ENCODE data around the gene BCL11B.

BCL11B gene

DNA sequence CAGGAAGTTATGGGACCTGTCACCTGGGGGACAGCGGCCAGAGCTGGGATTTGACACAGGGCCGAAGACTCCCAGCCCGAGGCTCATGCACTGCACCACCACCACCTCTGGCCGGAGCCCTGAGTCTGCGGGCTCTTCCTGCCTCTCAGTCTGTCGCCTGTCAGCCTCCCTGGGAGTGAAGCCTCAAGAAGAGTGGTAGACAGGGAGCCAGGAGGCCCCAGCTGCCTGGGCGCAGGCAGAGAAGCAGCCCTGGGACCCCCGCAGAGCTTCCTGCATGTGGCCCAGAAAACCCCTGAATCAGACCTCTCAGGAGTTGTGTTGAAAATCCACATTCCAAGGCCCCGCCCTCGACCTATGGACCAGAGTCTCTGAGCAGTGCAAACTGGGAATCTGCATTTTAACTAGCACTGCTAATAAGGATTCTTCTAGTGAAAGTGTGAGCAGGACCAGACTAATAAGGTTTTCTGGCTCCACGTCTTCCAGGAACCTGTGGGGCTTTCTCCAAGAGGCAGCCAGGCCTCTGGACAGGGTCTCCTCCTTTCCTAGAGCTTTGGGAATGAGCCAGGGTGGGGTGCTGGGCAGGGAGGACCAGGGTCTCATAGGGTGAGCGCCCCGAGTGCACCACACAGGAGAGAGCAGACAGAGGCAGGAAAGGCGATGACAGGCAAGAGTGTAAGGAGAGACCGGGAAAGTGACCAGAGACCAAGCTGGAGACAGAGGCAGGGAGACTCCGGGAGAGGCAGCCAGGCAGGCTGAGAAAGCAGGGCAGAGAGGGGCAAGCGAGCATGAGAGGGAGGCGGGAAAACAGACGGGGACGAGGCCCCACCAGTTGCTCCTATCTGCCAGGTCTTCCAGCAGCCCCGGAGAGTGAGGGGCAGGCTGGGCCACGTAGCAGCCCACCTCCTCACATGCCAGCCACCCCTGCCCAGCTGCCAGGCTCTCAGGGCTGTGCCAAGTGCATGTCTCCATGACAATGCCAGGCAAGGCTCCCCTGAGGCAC is 112.4 kb downstream of the BCL11B start:
- no peak for ATAC-seq
- TF ChIP-seq ZFP30 (CRISPR knock-in tag; IDR thresholded peaks at IDR 0.05) (no peak), ZC3H10 (CRISPR knock-in tag; IDR thresholded peaks at IDR 0.05) (no peak), TOX (CRISPR knock-in tag; IDR thresholded peaks at IDR 0.05; ENCODE audit: borderline replicate concordance) (no peak), RARB (CRISPR knock-in tag; IDR thresholded peaks at IDR 0.05) (no peak), BACH2 (CRISPR knock-in tag; IDR thresholded peaks at IDR 0.05; ENCODE audit: borderline replicate concordance) (no peak), TCF4 (CRISPR knock-in tag; IDR thresholded peaks at IDR 0.05; ENCODE audit: borderline replicate concordance) (no peak), ISL1 (CRISPR knock-in tag; IDR thresholded peaks at IDR 0.05) (no peak), OSR1 (CRISPR knock-in tag; IDR thresholded peaks at IDR 0.05) (no peak), CSDC2 (CRISPR knock-in tag; IDR thresholded peaks at IDR 0.05) (no peak), GLIS3 (CRISPR knock-in tag; IDR thresholded peaks at IDR 0.05) (no peak), SNAI2 (CRISPR knock-in tag; IDR thresholded peaks at IDR 0.05) (no peak), ZNF8 (CRISPR knock-in tag; IDR thresholded peaks at IDR 0.05) (no peak), PPARA (CRISPR knock-in tag; IDR thresholded peaks at IDR 0.05; ENCODE audit: borderline replicate concordance) (no peak)
- TF ChIP-seq, protein P1, sequence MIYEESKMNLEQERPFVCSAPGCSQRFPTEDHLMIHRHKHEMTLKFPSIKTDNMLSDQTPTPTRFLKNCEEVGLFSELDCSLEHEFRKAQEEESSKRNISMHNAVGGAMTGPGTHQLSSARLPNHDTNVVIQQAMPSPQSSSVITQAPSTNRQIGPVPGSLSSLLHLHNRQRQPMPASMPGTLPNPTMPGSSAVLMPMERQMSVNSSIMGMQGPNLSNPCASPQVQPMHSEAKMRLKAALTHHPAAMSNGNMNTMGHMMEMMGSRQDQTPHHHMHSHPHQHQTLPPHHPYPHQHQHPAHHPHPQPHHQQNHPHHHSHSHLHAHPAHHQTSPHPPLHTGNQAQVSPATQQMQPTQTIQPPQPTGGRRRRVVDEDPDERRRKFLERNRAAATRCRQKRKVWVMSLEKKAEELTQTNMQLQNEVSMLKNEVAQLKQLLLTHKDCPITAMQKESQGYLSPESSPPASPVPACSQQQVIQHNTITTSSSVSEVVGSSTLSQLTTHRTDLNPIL (CRISPR knock-in tag; IDR thresholded peaks at IDR 0.05; ENCODE audit: low read depth) = no peak
- TF ChIP-seq, protein P2, sequence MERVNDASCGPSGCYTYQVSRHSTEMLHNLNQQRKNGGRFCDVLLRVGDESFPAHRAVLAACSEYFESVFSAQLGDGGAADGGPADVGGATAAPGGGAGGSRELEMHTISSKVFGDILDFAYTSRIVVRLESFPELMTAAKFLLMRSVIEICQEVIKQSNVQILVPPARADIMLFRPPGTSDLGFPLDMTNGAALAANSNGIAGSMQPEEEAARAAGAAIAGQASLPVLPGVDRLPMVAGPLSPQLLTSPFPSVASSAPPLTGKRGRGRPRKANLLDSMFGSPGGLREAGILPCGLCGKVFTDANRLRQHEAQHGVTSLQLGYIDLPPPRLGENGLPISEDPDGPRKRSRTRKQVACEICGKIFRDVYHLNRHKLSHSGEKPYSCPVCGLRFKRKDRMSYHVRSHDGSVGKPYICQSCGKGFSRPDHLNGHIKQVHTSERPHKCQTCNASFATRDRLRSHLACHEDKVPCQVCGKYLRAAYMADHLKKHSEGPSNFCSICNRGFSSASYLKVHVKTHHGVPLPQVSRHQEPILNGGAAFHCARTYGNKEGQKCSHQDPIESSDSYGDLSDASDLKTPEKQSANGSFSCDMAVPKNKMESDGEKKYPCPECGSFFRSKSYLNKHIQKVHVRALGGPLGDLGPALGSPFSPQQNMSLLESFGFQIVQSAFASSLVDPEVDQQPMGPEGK (CRISPR knock-in tag; IDR thresholded peaks at IDR 0.05; ENCODE audit: borderline replicate concordance) = no peak
- TF ChIP-seq, protein P3, sequence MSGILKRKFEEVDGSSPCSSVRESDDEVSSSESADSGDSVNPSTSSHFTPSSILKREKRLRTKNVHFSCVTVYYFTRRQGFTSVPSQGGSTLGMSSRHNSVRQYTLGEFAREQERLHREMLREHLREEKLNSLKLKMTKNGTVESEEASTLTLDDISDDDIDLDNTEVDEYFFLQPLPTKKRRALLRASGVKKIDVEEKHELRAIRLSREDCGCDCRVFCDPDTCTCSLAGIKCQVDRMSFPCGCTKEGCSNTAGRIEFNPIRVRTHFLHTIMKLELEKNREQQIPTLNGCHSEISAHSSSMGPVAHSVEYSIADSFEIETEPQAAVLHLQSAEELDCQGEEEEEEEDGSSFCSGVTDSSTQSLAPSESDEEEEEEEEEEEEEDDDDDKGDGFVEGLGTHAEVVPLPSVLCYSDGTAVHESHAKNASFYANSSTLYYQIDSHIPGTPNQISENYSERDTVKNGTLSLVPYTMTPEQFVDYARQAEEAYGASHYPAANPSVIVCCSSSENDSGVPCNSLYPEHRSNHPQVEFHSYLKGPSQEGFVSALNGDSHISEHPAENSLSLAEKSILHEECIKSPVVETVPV (CRISPR knock-in tag; IDR thresholded peaks at IDR 0.05) = no peak

DNA sequence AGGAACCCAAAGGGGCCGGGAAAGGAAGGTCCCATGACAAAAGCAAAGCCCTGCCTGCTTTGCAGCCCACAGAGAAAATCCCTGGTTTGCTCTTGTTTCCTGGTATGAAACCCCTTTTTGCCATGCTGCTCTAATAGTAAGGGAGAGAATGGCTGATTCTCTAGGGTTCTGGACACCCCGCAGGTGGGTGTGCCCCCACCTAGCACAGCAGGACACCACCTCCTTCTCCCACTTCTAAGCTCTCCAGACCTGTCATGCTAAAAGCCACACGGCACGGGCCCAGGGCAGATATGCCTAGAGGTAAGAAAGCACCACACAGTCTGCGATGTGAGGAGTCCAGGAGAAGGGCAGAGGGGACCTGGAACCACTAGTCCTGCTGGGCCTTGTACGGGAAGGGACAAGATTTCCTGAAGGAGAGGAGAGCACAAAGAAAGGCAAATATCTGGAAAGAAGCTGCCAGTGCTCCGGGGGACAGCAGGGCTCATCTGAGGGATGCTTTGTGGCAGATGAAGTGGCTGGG is 113.3 kb downstream of the BCL11B start:
- no peak for ATAC-seq
- TF ChIP-seq SNAI2 (CRISPR knock-in tag; IDR thresholded peaks at IDR 0.05) (no peak), CSDC2 (CRISPR knock-in tag; IDR thresholded peaks at IDR 0.05) (no peak)
- TF ChIP-seq, protein P4, sequence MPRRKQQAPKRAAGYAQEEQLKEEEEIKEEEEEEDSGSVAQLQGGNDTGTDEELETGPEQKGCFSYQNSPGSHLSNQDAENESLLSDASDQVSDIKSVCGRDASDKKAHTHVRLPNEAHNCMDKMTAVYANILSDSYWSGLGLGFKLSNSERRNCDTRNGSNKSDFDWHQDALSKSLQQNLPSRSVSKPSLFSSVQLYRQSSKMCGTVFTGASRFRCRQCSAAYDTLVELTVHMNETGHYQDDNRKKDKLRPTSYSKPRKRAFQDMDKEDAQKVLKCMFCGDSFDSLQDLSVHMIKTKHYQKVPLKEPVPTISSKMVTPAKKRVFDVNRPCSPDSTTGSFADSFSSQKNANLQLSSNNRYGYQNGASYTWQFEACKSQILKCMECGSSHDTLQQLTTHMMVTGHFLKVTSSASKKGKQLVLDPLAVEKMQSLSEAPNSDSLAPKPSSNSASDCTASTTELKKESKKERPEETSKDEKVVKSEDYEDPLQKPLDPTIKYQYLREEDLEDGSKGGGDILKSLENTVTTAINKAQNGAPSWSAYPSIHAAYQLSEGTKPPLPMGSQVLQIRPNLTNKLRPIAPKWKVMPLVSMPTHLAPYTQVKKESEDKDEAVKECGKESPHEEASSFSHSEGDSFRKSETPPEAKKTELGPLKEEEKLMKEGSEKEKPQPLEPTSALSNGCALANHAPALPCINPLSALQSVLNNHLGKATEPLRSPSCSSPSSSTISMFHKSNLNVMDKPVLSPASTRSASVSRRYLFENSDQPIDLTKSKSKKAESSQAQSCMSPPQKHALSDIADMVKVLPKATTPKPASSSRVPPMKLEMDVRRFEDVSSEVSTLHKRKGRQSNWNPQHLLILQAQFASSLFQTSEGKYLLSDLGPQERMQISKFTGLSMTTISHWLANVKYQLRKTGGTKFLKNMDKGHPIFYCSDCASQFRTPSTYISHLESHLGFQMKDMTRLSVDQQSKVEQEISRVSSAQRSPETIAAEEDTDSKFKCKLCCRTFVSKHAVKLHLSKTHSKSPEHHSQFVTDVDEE (CRISPR knock-in tag; IDR thresholded peaks at IDR 0.05) = no peak

DNA sequence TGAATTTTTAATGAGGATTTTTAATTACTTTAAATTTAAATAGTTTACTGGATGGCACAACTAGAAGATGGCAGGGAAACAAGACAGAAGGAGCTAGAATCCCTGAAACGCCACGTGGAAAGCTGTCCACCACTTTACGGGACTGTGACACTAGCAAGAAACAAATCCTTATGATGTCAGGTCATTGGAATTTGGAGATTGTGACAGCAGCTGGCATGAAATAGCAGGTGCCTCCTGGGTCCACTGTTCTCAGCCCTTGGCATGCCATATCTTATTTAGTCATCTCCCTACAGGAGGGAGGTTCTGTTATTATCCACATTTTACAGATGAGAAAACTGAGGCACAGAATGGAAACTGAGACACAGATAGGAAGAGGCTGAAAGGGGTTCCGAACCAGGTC is 113.8 kb downstream of the BCL11B start:
- no peak for ATAC-seq
- TF ChIP-seq ESRRG (CRISPR knock-in tag; IDR thresholded peaks at IDR 0.05) (no peak), ZNF8 (CRISPR knock-in tag; IDR thresholded peaks at IDR 0.05) (no peak), TCF4 (CRISPR knock-in tag; IDR thresholded peaks at IDR 0.05; ENCODE audit: borderline replicate concordance) (no peak), PPARA (CRISPR knock-in tag; IDR thresholded peaks at IDR 0.05; ENCODE audit: borderline replicate concordance) (no peak), TOX (CRISPR knock-in tag; IDR thresholded peaks at IDR 0.05; ENCODE audit: borderline replicate concordance) (no peak), ARNTL (CRISPR knock-in tag; IDR thresholded peaks at IDR 0.05; ENCODE audit: borderline replicate concordance, low read depth) (no peak), ISL1 (CRISPR knock-in tag; IDR thresholded peaks at IDR 0.05) (no peak), RARB (CRISPR knock-in tag; IDR thresholded peaks at IDR 0.05) (no peak)
- TF ChIP-seq, protein P4 (CRISPR knock-in tag; IDR thresholded peaks at IDR 0.05) = no peak
- TF ChIP-seq, protein P2 (CRISPR knock-in tag; IDR thresholded peaks at IDR 0.05; ENCODE audit: borderline replicate concordance) = no peak
- TF ChIP-seq, protein P3 (CRISPR knock-in tag; IDR thresholded peaks at IDR 0.05) = no peak
- TF ChIP-seq, protein P1 (CRISPR knock-in tag; IDR thresholded peaks at IDR 0.05; ENCODE audit: low read depth) = no peak
